Trophoblast cell (in vitro differentiated cells and primary cell): Measurements from ENCODE around the gene PCBP4.

Source experiments
- DNase-seq, 2 donors: peaks; one replicate each; pipeline ENCODE4 v3.0.0-alpha.2; 2016
- H2AFZ ChIP-seq: 2 replicates; pipeline ENCODE4 v1.6.1; 2013; ENCODE audit warnings: low read length, moderate library complexity, mild to moderate bottlenecking; ENCODE audit not compliant: insufficient read depth, poor library complexity
- H2AK5ac ChIP-seq: 2 replicates; pipeline ENCODE4 v1.6.1; 2013; ENCODE audit warnings: mild to moderate bottlenecking, low read length
- H2BK120ac ChIP-seq: 2 replicates; pipeline ENCODE4 v1.6.1; 2013; ENCODE audit warnings: low read length, mild to moderate bottlenecking, moderate library complexity; ENCODE audit not compliant: insufficient read depth, poor library complexity
- H2BK12ac ChIP-seq: 2 replicates; pipeline ENCODE4 v1.6.1; 2013; ENCODE audit warnings: mild to moderate bottlenecking, low read length, moderate library complexity
- H2BK5ac ChIP-seq: 2 replicates; pipeline ENCODE4 v1.6.1; 2013; ENCODE audit warnings: low read length, low read depth, moderate library complexity, mild to moderate bottlenecking; ENCODE audit not compliant: poor library complexity
- H3K14ac ChIP-seq: 2 replicates; pipeline ENCODE4 v1.6.1; 2013; ENCODE audit warnings: mild to moderate bottlenecking, low read length
- H3K18ac ChIP-seq: 2 replicates; pipeline ENCODE4 v1.6.1; 2013; ENCODE audit warnings: mild to moderate bottlenecking, low read length
- H3K23ac ChIP-seq: 2 replicates; pipeline ENCODE4 v1.6.1; 2013; ENCODE audit warnings: low read length
- H3K27ac ChIP-seq: 2 replicates; pipeline ENCODE4 v1.5.1; 2013; ENCODE audit warnings: low read depth, mild to moderate bottlenecking, inconsistent platforms, low read length, moderate library complexity
- H3K27me3 ChIP-seq: 2 replicates; pipeline ENCODE4 v1.6.1; 2013; ENCODE audit warnings: inconsistent platforms, mild to moderate bottlenecking, low read length, moderate library complexity; ENCODE audit not compliant: insufficient read depth
- H3K36me3 ChIP-seq, 2 experiments: 1 replicate in 1 of 2; 2 replicates in 1 of 2; pipeline ENCODE4 v1.6.1; 2013; ENCODE audit warnings: low read length in 2 of 2, mild to moderate bottlenecking in 2 of 2, moderate library complexity in 1 of 2; ENCODE audit not compliant: insufficient read depth in 2 of 2, control insufficient read depth in 1 of 2
- H3K4ac ChIP-seq: 2 replicates; pipeline ENCODE4 v1.6.1; 2013; ENCODE audit warnings: low read depth, mild to moderate bottlenecking, low read length, moderate library complexity
- H3K4me1 ChIP-seq, 2 experiments: 1 replicate in 1 of 2; 2 replicates in 1 of 2; pipeline ENCODE4 v1.6.1; 2013; ENCODE audit warnings: low read length in 2 of 2, mild to moderate bottlenecking in 2 of 2, moderate library complexity in 1 of 2; ENCODE audit not compliant: insufficient read depth in 2 of 2, control insufficient read depth in 1 of 2
- H3K4me2 ChIP-seq: 2 replicates; pipeline ENCODE4 v1.6.1; 2013; ENCODE audit warnings: inconsistent platforms, mild to moderate bottlenecking, low read length, moderate library complexity
- H3K4me3 ChIP-seq: 2 replicates; pipeline ENCODE4 v1.5.1; 2013; ENCODE audit warnings: mild to moderate bottlenecking, low read depth, low read length, inconsistent platforms
- H3K79me1 ChIP-seq: one replicate; pipeline ENCODE4 v1.6.1; 2013; ENCODE audit warnings: low read length
- H3K79me2 ChIP-seq: 2 replicates; pipeline ENCODE4 v1.6.1; 2013; ENCODE audit warnings: low read length, mild to moderate bottlenecking; ENCODE audit not compliant: control insufficient read depth, insufficient read depth, poor library complexity
- H3K9ac ChIP-seq: 2 replicates; pipeline ENCODE4 v1.6.1; 2013; ENCODE audit warnings: mild to moderate bottlenecking, low read length
- H3K9me3 ChIP-seq: 2 replicates; pipeline ENCODE4 v1.6.1; 2013; ENCODE audit warnings: low read depth, mild to moderate bottlenecking, control low read depth, inconsistent platforms, low read length; ENCODE audit not compliant: insufficient read depth
- H4K12ac ChIP-seq: 2 replicates; pipeline ENCODE4 v1.6.1; 2013; ENCODE audit warnings: low read depth, mild to moderate bottlenecking, low read length, moderate library complexity
- H4K8ac ChIP-seq: 2 replicates; pipeline ENCODE4 v1.6.1; 2013; ENCODE audit warnings: low read depth, mild to moderate bottlenecking, low read length, moderate library complexity
- H4K91ac ChIP-seq: one replicate; pipeline ENCODE4 v1.6.1; 2013; ENCODE audit warnings: low read depth, mild to moderate bottlenecking, low read length, moderate library complexity
- WGBS: extraction: QIAGEN DNeasy Blood & Tissue Kit; methylation state at CpG from one replicate; pipeline ENCODE4 v1.1.7; 2013; ENCODE audit warnings: missing lambda C conversion rate; ENCODE audit not compliant: insufficient read length, insufficient coverage; ENCODE audit errors: extremely low coverage; 5-methylcytosine and 5-hydroxymethylcytosine counted together

The PCBP4 gene

DNA sequence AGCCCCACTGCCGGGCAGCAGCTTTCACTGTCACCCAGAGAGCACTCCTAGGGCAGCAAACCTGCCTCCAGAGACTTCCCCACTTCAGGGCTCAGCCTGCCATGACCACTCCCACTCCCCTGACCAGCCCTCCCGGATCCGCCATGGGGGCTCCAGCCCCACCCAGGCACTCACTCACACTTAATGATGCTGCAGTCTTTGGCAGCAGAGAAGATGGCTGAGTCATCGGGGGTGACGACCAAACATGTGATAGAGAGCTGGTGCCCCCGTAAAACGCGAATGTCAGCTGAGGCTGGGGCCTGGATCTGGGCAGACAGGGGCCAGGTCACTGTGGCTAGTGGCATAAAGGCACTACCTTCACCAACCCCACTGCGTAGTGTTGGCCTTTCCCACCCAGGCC is 30.2 kb downstream of the PCBP4 start:
- Histone ChIP-seq H3K9me3 (peaks cover 2% of the 10 kb centered on the region), H2BK5ac (no peak overlapping the region), H4K91ac (no peak overlapping the region), H3K14ac (no peak overlapping the region), H3K79me2 (no peaks in the 10 kb centered on the region), H3K4me1 (peaks cover 7% of the 10 kb centered on the region in 2 experiments), H2BK12ac (no peak overlapping the region), H2AK5ac (no peak overlapping the region), H3K4ac (no peak overlapping the region), H2AFZ (no peak overlapping the region), H3K36me3 (peaks cover 51 to 53% of the 10 kb centered on the region in 2 experiments), H3K27me3 (no peaks in the 10 kb centered on the region), H3K18ac (no peak overlapping the region), H3K9ac (no peak overlapping the region), H3K79me1 (no peaks in the 10 kb centered on the region), H3K27ac (no peak overlapping the region), H4K12ac (no peak overlapping the region), H3K4me3 (no peak overlapping the region), H2BK120ac (no peak overlapping the region), H3K4me2 (no peak overlapping the region), H4K8ac (no peak overlapping the region), H3K23ac (no peak overlapping the region)
- WGBS = no CpG with 5 or more reads among the region's 9 CpGs
- no peak for DNase-seq

DNA sequence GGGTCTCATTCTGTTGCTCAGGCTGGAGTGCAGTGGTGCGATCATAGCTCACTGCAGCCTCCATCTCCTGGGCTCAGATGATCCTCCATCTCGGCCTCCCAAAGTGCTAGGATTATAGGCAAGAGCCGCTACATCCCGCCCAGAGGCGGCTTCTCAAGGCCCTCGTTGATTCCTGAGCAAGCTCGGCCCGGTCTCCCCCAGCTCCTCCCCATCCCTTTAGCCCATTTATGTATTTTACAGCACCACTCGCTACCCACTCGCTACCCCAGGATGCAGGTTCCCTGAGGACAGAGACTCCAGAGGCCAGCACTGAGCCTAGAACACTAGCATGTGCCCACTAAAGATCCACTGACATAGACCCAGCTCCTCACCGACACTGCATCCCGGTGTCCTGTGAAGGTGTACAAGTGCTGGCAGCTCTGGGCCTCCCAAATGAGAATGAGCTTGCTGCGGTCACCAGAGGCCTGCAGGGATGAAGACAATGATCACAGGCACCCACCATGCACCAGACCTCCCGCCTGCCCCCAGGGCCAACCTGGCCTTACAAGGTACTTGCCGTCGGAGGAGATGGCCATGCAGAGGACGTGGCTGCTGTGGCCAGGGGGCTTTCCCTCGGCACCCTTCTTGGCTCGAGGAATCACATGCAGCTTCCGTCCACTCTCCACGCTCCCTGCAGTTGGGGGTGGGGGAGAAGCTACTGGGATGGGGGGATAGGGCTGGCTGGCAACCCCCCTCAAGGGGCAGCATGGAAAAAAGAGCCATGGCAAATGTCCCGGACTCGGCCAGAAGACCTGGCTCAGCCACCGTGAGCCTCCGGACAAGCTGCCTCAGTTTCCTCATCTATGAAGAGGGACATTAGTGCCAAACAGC is 31.1 kb downstream of the PCBP4 start:
- peaks cover 2% of the 10 kb centered on the region for H3K9me3 ChIP-seq
- H3K18ac ChIP-seq = no peak overlapping the region
- DNase-seq = no peak
- no peak overlapping the region for H3K4me3 ChIP-seq
- peaks cover 4 to 5% of the 10 kb centered on the region in 2 experiments for H3K4me1 ChIP-seq
- no peak overlapping the region for H4K8ac ChIP-seq
- no peak overlapping the region for H4K12ac ChIP-seq
- H3K27me3 ChIP-seq = no peaks in the 10 kb centered on the region
- WGBS = no CpG with 5 or more reads among the region's 25 CpGs
- no peak overlapping the region for H3K14ac ChIP-seq
- no peak overlapping the region for H3K4me2 ChIP-seq
- H2BK5ac ChIP-seq = no peak overlapping the region
- no peak overlapping the region for H3K27ac ChIP-seq
- no peak overlapping the region for H3K23ac ChIP-seq
- no peak overlapping the region for H2AK5ac ChIP-seq
- H2BK120ac ChIP-seq = no peak overlapping the region
- no peak overlapping the region for H3K4ac ChIP-seq
- H2AFZ ChIP-seq = no peak overlapping the region
- H4K91ac ChIP-seq = no peak overlapping the region
- no peaks in the 10 kb centered on the region for H3K79me2 ChIP-seq
- H3K9ac ChIP-seq = peak overlapping the region; percentile 17
- H3K36me3 ChIP-seq = peaks cover 51 to 53% of the 10 kb centered on the region in 2 experiments
- no peaks in the 10 kb centered on the region for H3K79me1 ChIP-seq
- H2BK12ac ChIP-seq = no peak overlapping the region

GRCh38 chr3:51934991-51935885 is 32.0 kb downstream of the PCBP4 start:
- Histone ChIP-seq H3K4ac (no peak overlapping the region), H2BK5ac (no peak overlapping the region), H3K4me1 (no peaks in the 10 kb centered on the region), H3K18ac (no peak overlapping the region), H3K79me2 (no peaks in the 10 kb centered on the region), H4K8ac (no peak overlapping the region), H4K12ac (no peak overlapping the region), H3K23ac (no peak overlapping the region), H3K36me3 (peaks cover 51 to 55% of the 10 kb centered on the region in 2 experiments), H3K14ac (no peak overlapping the region), H3K79me1 (no peaks in the 10 kb centered on the region), H3K9ac (no peak overlapping the region), H3K9me3 (peaks cover 2% of the 10 kb centered on the region), H2BK12ac (no peak overlapping the region), H3K4me3 (no peak overlapping the region), H4K91ac (no peak overlapping the region), H3K4me2 (no peak overlapping the region), H3K27me3 (no peaks in the 10 kb centered on the region), H2AFZ (no peak overlapping the region), H2AK5ac (no peak overlapping the region), H2BK120ac (no peak overlapping the region), H3K27ac (no peak overlapping the region)
- no CpG with 5 or more reads among the region's 28 CpGs for WGBS
- DNase-seq = no peak

DNA sequence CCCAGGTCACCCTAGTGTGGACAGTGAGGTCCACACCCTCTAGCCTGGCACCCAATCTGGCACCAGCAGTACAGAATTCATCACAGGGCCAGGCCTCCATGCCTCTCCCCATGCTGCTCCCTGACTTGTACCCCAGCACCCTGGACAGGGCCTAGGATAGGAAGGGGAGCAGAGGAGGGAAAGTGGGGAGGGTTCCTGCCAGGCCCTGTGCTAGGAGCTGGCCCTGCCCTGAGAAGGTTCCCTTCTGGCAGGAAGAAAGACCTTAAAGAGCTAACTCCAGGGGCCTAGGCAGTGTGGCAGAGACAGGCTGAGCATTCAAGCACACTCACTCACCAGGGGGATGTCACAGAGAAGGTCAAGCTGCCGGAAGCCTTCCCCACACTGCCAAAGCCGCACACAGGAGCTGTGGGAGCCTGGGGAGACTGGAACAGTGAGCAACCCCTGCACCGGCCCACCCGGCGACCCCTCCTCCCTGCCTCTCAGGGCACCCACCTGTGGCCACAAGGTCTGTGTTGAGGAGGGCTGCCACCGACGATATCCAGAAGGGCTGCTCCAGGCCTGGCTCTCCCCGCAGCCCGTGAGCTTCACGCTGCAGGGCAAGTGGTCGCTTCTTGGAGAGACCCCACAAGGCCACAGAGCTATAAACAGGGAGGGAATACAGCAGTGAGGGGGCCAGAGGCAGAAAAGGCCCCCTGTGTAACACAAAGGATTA is 33.0 kb downstream of the PCBP4 start:
- no peaks in the 10 kb centered on the region for H3K79me2 ChIP-seq
- no peak overlapping the region for H2AFZ ChIP-seq
- H3K23ac ChIP-seq = no peak overlapping the region
- H2BK5ac ChIP-seq = no peak overlapping the region
- H2AK5ac ChIP-seq = no peak overlapping the region
- H3K4me1 ChIP-seq = no peaks in the 10 kb centered on the region
- no peak overlapping the region for H2BK12ac ChIP-seq
- H3K4ac ChIP-seq = no peak overlapping the region
- no peak overlapping the region for H2BK120ac ChIP-seq
- H3K9ac ChIP-seq = no peak overlapping the region
- no peak for DNase-seq
- H3K4me3 ChIP-seq = no peak overlapping the region
- H3K36me3 ChIP-seq = peaks cover 51 to 55% of the 10 kb centered on the region in 2 experiments
- H4K91ac ChIP-seq = no peak overlapping the region
- no peak overlapping the region for H3K4me2 ChIP-seq
- H3K9me3 ChIP-seq = peaks cover 2% of the 10 kb centered on the region
- no peak overlapping the region for H3K18ac ChIP-seq
- no peak overlapping the region for H3K14ac ChIP-seq
- H3K27me3 ChIP-seq = no peaks in the 10 kb centered on the region
- H4K8ac ChIP-seq = no peak overlapping the region
- no peaks in the 10 kb centered on the region for H3K79me1 ChIP-seq
- H3K27ac ChIP-seq = no peak overlapping the region
- no CpG with 5 or more reads among the region's 11 CpGs for WGBS
- no peak overlapping the region for H4K12ac ChIP-seq
